SK-N-MC (cell line): ENCODE data around the gene CDH18.

Experiments used
- EZH2 ChIP-seq: fragments of 200-600 bp; sonication (generic); IDR thresholded peaks from one replicate; pipeline ENCODE4 v1.6.1; 2017; ENCODE audit warnings: antibody characterized with exemption
- POLR2AphosphoS5 ChIP-seq: IDR thresholded peaks from 2 replicates; pipeline ENCODE4 v1.6.1; 2012; ENCODE audit warnings: mild to moderate bottlenecking, low read depth, low read length, borderline replicate concordance

DNA sequence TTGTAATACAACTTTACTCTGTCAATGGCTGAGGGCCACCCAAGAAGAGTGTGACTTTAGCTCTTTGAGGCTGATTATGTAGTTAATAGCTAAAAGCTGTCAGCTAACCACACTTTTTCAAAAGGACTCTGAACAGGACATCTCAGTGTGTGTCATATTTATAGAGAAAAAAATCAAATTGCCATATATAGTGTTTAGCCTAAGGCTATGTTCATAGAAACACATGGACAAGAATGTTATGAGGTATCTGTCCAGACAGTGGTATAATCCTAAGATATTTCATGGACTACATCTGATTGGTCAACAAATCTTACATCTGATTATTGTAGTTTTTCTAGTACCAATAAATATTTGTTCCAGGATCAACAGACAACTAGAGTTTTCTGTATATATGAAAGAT lies 42.1 kb upstream of the CDH18 start:
- TF ChIP-seq EZH2 (no peak), POLR2AphosphoS5 (no peak)
